Measurements from ENCODE around the gene MCU. TPM values are rescaled to one million over a fixed set of nuclear protein-coding genes. Genes with fewer than 3 reads are reported as not detected.

Gene MCU
- polyA plus RNA-seq, 1 donor from 2014 or later = 22.9 TPM

DNA sequence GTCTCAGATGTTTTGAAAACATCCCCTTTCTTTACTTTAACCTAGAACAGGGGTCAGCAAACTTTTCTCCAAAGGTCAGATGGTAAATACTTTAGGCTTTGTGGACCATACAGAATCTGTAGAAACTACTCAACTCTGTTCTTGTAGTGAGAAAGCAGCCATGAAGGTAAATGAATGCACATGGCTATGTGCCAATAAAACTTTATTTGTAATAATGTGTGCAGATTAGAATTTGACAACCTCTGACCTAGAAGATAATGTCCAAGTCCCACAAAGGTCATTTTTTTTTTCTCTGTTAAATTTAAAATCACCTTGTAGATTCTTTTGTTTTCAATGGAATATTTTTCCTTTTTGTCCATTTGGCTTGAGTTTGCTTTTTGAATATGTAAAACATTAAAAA lies 218.8 kb downstream of the MCU start:
- Histone ChIP-seq H3K9me3 (ENCODE audit: low read length) (no peaks in the 10 kb centered on the region), H3K4me3 (ENCODE audit: low read length) (no peak overlapping the region), H3K79me2 (replicated peaks; ENCODE audit: insufficient read depth, low read length) (no peaks in the 10 kb centered on the region), H3K9ac (ENCODE audit: low read length) (no peak overlapping the region), H4K20me1 (ENCODE audit: insufficient read depth) (no peaks in the 10 kb centered on the region), H3F3A (ENCODE audit: insufficient read depth, low read length, poor library complexity, severe bottlenecking) (no peaks in the 10 kb centered on the region), H3K4me2 (ENCODE audit: low read length) (no peak overlapping the region), H3K27me3 (ENCODE audit: insufficient read depth, low read depth, low read length) (no peaks in the 10 kb centered on the region), H3K36me3 (ENCODE audit: insufficient read depth, low read length) (no peaks in the 10 kb centered on the region), H2AFZ (ENCODE audit: low read depth, low read length) (no peak overlapping the region), H3K27ac (ENCODE audit: low read length) (no peak overlapping the region), H3K9me2 (ENCODE audit: insufficient read depth, low read length) (no peaks in the 10 kb centered on the region)
- TF ChIP-seq EP300 (conservative IDR thresholded peaks at IDR 0.05; ENCODE audit: poor library complexity, severe bottlenecking) = no peak
- TF ChIP-seq EZH2 (IDR thresholded peaks at IDR 0.05; ENCODE audit: borderline replicate concordance, insufficient read depth, low read length, poor library complexity, severe bottlenecking) = no peak
- no peak for TF ChIP-seq RAD21 (conservative IDR thresholded peaks at IDR 0.05)
- TF ChIP-seq, protein P1, sequence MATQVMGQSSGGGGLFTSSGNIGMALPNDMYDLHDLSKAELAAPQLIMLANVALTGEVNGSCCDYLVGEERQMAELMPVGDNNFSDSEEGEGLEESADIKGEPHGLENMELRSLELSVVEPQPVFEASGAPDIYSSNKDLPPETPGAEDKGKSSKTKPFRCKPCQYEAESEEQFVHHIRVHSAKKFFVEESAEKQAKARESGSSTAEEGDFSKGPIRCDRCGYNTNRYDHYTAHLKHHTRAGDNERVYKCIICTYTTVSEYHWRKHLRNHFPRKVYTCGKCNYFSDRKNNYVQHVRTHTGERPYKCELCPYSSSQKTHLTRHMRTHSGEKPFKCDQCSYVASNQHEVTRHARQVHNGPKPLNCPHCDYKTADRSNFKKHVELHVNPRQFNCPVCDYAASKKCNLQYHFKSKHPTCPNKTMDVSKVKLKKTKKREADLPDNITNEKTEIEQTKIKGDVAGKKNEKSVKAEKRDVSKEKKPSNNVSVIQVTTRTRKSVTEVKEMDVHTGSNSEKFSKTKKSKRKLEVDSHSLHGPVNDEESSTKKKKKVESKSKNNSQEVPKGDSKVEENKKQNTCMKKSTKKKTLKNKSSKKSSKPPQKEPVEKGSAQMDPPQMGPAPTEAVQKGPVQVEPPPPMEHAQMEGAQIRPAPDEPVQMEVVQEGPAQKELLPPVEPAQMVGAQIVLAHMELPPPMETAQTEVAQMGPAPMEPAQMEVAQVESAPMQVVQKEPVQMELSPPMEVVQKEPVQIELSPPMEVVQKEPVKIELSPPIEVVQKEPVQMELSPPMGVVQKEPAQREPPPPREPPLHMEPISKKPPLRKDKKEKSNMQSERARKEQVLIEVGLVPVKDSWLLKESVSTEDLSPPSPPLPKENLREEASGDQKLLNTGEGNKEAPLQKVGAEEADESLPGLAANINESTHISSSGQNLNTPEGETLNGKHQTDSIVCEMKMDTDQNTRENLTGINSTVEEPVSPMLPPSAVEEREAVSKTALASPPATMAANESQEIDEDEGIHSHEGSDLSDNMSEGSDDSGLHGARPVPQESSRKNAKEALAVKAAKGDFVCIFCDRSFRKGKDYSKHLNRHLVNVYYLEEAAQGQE (IDR thresholded peaks at IDR 0.05; ENCODE audit: borderline replicate concordance) = no peak
- no peak for TF ChIP-seq TAF1 (IDR thresholded peaks at IDR 0.05; ENCODE audit: low read depth)
- no peak for TF ChIP-seq MXI1 (conservative IDR thresholded peaks at IDR 0.05; ENCODE audit: poor library complexity, severe bottlenecking)
- TF ChIP-seq, protein P2, sequence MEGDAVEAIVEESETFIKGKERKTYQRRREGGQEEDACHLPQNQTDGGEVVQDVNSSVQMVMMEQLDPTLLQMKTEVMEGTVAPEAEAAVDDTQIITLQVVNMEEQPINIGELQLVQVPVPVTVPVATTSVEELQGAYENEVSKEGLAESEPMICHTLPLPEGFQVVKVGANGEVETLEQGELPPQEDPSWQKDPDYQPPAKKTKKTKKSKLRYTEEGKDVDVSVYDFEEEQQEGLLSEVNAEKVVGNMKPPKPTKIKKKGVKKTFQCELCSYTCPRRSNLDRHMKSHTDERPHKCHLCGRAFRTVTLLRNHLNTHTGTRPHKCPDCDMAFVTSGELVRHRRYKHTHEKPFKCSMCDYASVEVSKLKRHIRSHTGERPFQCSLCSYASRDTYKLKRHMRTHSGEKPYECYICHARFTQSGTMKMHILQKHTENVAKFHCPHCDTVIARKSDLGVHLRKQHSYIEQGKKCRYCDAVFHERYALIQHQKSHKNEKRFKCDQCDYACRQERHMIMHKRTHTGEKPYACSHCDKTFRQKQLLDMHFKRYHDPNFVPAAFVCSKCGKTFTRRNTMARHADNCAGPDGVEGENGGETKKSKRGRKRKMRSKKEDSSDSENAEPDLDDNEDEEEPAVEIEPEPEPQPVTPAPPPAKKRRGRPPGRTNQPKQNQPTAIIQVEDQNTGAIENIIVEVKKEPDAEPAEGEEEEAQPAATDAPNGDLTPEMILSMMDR (IDR thresholded peaks at IDR 0.05; ENCODE audit: poor library complexity, severe bottlenecking) = no peak
- TF ChIP-seq POLR2AphosphoS5 (IDR thresholded peaks at IDR 0.05) = no peak
- no peak for TF ChIP-seq SMC3 (conservative IDR thresholded peaks at IDR 0.05; ENCODE audit: poor library complexity)

DNA sequence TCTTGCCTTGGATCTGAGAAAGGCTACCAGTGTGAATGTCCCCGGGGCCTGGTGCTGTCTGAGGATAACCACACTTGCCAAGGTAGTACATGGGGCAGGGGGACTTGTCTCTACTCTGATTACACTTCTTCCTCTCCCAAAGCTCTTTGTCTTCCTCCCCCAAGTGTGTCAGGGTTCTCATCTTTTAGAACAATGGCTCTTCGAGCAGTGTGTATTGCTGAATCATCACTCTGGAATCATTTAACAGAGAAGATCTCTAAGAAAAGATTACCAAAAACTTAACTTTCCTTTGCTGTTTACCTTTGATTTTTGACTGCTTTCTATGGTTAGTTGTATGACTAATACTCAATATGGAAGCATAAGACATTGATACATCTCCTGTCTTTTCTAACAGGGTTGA lies 219.8 kb downstream of the MCU start:
- H3K9me3 ChIP-seq (ENCODE audit: low read length) = no peaks in the 10 kb centered on the region
- H2AFZ ChIP-seq (ENCODE audit: low read depth, low read length) = no peak overlapping the region
- H3K9me2 ChIP-seq (ENCODE audit: insufficient read depth, low read length) = no peaks in the 10 kb centered on the region
- no peaks in the 10 kb centered on the region for H4K20me1 ChIP-seq (ENCODE audit: insufficient read depth)
- H3K4me3 ChIP-seq (ENCODE audit: low read length) = no peak overlapping the region
- H3K27ac ChIP-seq (ENCODE audit: low read length) = no peak overlapping the region
- TF ChIP-seq POLR2AphosphoS5 (IDR thresholded peaks at IDR 0.05) = no peak
- TF ChIP-seq MXI1 (conservative IDR thresholded peaks at IDR 0.05; ENCODE audit: poor library complexity, severe bottlenecking) = no peak
- no peak for TF ChIP-seq TAF1 (IDR thresholded peaks at IDR 0.05; ENCODE audit: low read depth)
- TF ChIP-seq, protein P1 (IDR thresholded peaks at IDR 0.05; ENCODE audit: borderline replicate concordance) = no peak
- TF ChIP-seq, protein P2 (IDR thresholded peaks at IDR 0.05; ENCODE audit: poor library complexity, severe bottlenecking) = no peak
- no peak for TF ChIP-seq SMC3 (conservative IDR thresholded peaks at IDR 0.05; ENCODE audit: poor library complexity)
- no peak for TF ChIP-seq EP300 (conservative IDR thresholded peaks at IDR 0.05; ENCODE audit: poor library complexity, severe bottlenecking)
- TF ChIP-seq RAD21 (conservative IDR thresholded peaks at IDR 0.05) = no peak
- TF ChIP-seq EZH2 (IDR thresholded peaks at IDR 0.05; ENCODE audit: borderline replicate concordance, insufficient read depth, low read length, poor library complexity, severe bottlenecking) = no peak
- H3K36me3 ChIP-seq (ENCODE audit: insufficient read depth, low read length) = no peaks in the 10 kb centered on the region
- no peak overlapping the region for H3K9ac ChIP-seq (ENCODE audit: low read length)
- H3K27me3 ChIP-seq (ENCODE audit: insufficient read depth, low read depth, low read length) = no peaks in the 10 kb centered on the region
- no peak overlapping the region for H3K4me2 ChIP-seq (ENCODE audit: low read length)
- H3F3A ChIP-seq (ENCODE audit: insufficient read depth, low read length, poor library complexity, severe bottlenecking) = no peaks in the 10 kb centered on the region
- H3K79me2 ChIP-seq (replicated peaks; ENCODE audit: insufficient read depth, low read length) = no peaks in the 10 kb centered on the region

Data from neural cell (in vitro differentiated cells).